Stimulated activated CD4-positive, alpha-beta T cell treated with anti-CD3 and anti-CD28 coated beads, TNF-alpha, amount 100 ng/mL, for 4 hours (primary cell): ENCODE measurements around the gene LYSET.
"Not testable (repeated sequence)": the region's sequence is repeated elsewhere in the genome, so short reads cannot be mapped to it uniquely, and the experiment has no call there.

ENCODE experiments used
- DNase-seq, 3 experiments: peaks; one replicate each; pipeline ENCODE4 v3.0.0-alpha.2; 2020; ENCODE audit warnings: low read depth in 3 of 3

Gene LYSET, protein sequence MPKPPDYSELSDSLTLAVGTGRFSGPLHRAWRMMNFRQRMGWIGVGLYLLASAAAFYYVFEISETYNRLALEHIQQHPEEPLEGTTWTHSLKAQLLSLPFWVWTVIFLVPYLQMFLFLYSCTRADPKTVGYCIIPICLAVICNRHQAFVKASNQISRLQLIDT

DNA sequence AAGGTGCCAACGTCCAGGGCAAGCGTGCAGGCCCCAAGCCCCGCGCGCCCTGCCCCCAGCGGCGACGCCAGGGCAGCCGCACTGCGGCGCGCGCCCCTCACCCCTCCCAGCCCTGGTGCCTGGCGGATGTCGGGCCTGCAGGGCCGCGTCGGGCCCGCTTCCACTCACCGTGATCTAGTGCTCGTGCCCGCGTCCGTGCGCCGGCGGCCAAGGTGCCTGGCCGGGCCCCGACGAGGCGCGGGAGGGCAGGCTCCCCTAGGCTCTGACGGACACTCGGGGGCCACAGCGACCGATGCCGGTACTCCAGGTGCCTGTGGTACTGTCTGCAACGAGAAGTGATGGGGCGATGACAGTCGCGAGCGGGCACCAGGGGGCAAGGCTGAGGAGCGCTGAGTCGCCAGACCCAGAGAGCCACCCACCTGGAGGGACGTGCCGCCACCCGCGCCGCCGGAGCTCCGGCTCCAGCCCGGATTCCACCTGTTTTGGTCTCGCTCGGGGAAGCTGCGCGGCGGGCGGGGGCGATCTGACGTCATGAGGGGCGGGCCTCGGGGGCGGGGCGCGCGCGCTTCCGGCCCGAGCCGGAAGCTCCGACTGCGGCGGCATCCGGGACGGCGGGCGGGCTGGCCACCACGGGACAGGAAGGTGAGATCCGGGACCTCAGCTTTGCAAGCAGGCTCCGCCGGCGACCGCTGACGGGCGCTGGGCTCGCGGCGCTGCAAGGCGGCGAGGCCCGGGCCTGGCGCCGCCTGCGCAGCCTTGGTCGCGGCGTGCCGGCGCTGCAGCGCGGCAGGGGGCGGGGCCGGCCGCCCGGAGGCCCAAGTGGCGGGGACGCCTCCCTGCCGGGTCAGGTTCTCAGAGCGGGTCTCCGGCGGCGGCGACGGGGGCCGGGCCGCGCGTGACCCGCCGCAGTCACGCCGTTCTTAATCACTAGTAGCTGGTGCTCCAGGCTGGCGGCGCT lies at the start of gene LYSET, which contains the start of gene MOAP1:
TSS of gene LYSET (plus strand) at position 927 of the 958 bp plus-strand sequence. CDS start 89 bp downstream, outside the sequence.
TSS of gene MOAP1 (minus strand) at position 507 of the 958 bp plus-strand sequence. CDS start 655 bp downstream, outside the sequence.
- DNase-seq: peak; percentile 76 to 86 (median 80)

DNA sequence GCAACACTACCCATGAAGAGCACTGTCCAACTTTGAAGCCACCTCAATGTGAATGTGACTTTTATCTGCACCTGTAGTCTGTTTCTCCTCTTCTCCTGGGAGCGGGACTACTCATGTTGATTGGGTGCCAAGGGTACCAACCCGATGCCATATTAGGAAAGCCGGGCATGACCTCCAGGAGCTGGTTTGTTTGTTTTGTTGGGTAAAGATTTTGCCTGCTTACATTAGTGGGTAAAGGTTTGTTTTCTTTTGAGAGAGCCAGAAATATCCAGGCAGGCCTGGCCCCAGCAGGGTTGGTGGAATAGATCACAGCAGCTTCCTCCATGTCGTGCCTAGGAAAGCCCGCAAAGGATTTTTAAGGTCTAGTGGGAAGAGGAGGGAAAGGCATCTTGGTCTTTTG lies 49.7 kb upstream of the LYSET start:
- no peak for DNase-seq

DNA sequence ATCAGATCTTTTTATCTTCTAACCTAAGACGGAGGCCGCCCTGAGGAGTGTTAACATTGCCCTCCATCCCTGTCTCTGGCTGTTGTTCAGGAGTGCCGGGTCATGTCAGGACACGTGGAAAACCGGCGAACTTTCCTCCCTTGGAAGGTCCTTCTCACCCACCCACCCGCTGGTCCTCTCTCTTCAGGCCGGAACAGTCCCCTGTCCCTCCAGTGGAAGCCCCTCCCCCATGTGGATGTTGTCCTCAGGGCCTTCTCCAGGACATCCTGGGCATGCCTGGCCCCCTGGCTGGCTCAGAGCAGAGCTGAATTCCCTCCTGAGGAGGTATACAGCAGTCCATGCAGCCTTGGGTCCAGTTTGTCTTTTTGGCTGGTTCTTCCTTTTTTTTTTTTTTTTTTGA lies 49.1 kb upstream of the LYSET start:
- no peak for DNase-seq

DNA sequence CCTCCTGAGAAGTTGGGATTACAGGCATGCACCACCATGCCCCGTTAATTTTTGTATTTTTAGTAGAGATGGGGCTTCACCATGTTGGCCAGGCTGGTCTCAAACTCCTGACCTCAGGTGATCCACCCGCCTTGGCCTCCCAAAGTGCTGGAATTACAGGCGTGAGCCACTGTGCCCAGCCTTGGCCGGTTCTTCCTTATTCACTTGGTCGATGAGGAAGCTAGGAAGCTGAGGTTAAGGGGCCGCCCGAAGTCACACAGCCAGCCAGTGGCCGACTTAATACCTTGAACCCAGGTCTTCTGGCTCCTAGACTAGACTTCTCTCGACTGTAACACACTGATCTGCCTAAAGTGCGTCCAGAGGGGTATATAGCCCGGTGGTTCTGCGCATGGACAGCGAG lies 48.6 kb upstream of the LYSET start:
- DNase-seq: not testable (repeated sequence)

DNA sequence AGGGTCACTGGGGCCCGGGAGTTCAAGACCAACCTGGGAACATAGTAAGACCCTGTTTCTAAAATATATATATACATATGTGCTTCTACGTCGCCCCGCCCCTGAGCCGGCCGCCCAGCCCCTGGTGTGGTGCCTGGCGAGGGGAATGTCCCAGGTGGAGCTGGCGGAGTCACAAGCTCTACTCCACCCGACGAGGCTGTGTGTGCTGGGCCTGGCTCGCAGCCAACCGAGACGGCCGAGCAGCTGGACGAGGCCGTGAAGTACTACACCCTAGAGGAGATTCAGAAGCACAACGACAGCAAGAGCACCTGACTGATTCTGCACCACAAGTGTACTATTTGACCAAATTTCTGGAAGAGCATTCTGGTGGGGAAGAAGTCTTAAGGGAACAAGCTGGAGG lies 47.3 kb upstream of the LYSET start:
- no peak for DNase-seq

DNA sequence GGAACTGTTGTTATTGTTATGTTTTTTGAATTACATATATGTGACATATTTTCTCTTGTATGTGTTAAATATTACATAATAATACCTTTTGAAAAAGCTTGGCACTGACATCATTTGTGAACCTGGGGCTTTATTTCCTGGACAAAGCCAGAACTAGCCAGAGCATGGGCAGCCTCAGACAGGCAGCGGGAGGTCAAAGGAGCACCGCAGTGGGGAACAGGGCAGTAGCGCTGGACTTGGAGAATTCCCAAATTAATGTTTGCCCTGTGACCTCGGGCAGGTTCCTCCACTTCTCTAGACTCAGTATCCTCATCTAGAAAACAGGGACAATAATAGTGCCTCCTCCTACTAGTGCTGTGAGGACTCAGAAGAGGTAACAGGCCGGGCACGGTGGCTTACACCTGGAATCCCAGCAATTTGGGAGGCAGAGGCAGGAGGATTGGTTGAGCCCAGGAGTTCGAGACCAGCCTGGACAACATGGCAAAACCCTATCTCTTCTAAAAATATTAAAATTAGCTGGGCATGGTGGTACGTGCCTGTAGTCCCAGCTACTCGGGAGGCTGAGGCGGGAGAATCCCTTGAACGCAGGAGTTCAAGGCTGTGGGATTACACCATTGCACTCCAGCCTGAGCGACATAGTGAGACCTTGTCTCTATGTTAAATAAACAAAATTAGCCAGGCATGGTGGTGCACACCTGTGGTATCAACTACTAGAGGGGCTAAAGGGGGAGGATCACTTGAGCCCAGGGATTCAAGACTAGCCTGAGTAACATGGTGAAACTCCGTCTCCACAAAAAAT lies 42.1 kb upstream of the LYSET start:
- no peak for DNase-seq

DNA sequence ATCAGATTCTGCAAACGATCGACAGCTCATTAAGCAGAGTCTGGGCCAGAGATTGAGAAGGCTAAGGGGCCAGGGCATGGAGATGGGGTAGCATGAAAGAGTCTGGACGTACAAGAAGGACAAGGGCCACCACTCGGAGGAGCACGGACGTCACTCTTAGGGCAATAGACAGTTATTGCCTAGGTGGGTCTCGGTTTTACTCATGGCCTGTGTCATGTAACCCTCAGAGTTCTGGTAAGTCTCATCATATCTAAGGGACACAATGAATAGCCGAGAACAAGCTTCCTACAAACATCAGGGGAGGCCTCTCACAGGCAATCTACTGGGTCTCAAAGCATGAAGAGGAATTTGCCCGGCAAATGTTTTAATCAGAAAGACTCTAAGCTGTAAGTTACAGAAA lies 39.0 kb upstream of the LYSET start:
- no peak for DNase-seq

DNA sequence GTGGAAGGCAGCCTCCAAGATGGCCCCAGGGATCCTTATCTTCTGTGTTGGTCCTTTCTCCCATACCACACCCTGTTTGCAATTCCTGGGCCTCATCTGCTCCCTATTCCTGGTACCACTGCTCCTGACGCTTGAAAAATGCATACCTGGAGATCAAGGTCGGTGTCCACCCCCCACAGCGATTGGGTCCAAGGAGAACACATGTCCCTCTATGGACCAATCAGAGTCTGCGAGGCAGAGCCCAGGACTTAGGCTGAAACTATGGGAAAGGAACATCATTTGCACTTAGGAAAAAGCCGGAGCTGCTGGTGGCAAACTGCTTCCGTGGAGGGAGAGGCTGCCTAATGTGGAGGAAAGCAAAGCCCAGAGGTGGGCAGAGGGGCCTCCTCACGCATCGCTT lies 36.1 kb upstream of the LYSET start:
- no peak for DNase-seq

DNA sequence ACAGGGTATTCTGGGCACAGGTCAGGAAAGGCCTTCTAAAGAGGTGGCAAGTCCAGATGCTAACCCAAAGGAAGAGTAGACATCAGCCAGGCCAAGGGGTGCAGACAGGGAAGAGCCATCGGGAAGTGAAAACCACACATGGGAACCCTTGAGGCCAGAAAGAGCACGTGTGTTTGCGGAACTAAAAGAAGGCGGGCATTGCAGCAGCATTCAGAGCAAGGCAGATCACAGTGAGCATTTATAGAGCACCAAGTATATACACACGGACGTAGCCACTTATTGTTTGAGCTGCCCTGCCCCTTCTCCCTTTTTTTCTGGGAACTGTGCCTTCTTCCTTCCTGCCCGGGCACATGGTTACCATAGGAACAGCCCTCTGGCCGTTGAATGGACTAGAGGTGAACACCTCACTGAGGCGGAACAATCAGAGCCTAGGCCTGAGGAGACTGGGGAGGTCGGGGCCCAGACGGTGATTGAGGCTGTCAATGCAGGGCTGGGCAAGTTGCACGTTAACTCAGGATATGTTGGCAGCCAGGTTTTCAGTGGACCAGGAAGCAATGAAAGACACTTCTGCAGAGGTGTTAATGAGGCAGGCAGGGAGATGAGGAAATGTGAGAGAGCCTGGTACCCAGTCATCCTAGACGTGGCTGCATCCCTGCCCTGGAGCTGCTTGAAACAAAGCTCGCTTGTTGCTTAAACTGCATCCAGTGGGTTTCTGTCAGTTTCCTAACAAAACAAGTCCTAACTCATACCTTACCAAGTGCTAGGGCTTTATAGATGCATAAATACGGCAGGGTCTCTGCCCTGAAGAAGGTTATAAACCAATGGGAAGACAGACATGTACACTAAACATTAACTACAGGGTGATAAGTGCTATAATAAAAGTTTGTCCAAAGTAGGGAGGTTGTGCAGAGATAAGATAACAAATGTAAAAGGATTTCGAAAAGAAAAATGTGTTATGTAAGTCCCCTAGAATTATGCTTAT lies 34.6 kb upstream of the LYSET start:
- no peak for DNase-seq

DNA sequence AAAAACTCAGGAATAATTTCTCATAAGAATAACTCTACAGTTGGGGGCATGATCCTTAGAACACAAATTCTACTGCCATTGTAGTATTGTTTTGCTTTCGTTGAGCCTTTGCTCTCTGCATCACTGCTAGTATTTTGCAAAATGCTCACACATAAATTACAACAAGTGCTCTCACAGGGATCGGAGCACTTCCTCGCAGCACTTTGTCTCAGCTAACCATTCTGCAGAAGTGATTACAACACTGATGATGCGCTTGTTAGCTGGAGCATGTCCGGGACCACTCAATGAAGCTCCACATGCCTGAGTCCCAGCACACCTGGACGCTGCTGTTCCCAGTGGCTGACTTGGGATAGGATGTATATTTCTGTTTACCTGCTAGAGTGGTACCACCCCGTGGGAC lies 32.0 kb upstream of the LYSET start:
- DNase-seq: no peak

DNA sequence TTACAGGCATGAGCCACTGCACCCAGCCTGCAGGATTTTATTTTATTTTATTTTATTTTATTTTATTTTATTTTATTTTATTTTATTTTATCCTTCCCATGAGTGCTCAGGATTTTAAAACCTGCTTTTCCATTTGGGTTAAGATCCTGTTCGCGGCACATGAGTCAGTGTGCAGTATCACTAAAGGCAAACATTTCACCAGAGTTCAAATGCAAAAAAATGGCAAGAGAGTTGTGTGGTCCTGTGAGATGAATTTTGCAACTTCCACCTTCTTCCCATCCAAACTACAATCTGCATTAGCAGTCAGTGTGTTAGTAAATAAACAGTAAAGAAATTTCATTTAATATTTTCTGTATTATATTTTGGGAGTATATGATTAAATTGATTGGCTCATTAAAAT lies 29.4 kb upstream of the LYSET start:
- DNase-seq: no peak

DNA sequence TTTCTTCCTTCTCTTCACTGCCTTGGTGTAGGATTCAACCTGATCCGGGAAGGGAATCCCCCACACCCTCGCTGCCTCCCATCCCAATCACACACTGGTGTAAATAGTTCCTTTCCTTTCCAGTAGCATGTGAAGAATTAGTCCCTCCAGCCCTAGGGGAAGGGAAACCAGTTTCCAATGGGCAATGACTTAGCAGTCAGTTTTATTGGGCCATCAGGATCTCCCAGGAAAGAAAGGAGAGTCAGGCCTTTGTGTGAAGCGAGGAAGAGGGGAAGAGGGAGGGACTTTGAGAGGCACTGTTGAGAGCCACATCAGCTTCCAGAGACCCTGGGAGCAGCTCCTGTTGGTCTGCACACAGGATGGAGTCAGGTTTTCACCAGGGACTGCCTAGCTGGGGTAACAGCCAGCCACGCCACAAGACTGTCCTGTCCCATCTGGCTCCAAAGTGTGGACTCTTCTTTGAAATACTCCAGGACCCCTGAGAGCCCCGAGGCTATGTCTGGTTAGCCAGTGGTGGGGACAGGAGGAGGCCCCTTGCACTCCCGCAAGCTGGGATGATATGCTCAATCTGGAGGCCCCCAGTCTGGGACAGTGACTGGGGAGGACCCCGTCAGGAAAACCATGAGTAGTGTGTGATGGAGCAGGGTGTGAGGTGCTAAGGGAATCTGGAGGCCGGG lies 28.3 kb upstream of the LYSET start:
- no peak for DNase-seq

DNA sequence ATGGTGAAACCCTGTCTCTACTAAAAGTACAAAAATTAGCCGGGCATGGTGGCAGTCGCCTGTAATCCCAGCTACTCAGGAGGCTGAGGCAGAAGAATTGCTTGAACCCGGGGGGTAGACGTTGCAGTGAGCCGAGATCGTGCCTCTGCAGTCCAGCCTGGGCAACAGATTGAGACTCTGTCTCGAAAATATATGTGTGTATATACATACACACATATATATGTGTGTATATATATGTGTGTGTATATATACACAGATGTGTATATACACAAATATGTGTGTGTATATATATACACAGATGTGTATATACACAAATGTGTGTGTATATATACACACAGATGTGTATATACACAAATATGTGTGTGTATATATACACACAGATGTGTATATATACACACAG lies 26.8 kb upstream of the LYSET start:
- DNase-seq: not testable (repeated sequence)

DNA sequence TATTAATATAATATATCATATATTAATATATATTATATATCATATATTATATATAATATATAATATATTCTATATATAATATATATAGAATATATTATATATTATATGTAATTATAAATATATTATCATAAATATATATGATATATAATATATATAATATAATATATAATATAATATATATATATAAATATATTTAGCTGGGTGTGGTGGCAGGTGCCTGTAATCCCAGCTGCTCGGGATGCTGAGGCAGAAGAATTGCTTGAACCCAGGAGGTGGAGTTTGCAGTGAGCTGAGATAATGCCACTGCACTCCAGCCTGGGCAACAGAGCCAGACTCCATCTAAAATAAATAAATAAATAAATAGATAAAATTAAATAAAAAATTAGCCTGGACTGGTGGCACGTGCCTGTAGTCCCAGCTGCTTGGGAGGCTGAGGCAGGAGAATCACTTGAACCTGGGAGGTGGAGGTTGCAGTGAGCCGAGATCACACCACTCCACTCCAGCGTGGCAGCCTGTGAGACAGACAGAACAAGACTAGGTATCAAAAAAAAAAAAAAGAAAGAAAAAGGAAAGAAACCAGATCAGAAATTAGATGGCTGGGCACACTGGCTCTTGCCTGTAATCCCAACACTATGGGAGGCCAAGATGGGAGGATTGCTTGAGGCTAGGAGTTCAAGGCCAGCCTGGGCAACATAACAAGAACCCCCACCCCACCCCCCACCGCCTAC lies 25.3 kb upstream of the LYSET start:
- not testable (repeated sequence) for DNase-seq

DNA sequence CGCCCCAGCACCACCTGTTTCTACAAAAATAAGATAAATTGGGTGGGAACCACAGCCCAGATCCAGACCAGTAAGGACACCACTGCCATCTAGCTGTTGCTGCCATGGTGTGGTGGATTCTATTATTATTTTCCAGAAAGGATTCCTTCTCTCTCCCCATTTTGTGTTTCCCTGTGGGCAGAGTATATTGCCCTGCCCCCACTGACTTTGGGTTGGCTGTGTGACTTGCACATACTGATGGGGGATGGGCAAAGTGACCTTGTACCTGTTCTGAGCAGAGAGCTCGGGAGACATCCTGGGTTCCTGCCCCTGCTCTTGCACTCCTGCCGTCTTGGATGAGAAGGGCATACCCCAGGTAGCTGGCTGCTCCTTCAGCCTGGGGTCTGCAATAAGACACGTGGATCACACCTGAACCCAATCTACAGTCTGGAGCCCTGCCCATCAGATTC lies 24.7 kb upstream of the LYSET start:
- DNase-seq: no peak

DNA sequence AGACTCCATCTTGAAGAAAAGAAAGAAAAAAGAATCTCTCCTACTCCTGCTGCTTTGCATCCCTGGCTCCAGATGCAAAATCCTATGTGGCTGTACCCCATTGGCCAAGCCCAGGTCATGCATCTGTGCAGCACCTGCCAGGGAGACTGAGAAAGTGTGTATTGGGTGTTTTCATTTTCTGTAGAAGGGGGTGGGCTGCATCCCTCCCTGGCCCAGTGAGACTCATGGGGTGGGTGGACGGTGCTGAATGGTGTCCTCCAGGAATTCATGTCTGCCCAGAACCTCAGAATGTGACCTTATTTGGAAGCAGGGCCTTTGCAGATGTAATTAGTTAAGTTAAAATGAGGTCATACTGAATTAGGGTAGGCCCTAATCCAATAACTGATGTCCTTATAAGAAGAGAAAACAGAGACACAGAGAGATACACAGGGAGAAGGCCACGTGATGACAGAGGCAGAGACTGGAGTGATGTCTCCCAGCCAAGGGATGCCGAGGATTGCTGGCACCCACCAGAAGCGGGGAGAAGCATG lies 23.6 kb upstream of the LYSET start:
- no peak for DNase-seq

DNA sequence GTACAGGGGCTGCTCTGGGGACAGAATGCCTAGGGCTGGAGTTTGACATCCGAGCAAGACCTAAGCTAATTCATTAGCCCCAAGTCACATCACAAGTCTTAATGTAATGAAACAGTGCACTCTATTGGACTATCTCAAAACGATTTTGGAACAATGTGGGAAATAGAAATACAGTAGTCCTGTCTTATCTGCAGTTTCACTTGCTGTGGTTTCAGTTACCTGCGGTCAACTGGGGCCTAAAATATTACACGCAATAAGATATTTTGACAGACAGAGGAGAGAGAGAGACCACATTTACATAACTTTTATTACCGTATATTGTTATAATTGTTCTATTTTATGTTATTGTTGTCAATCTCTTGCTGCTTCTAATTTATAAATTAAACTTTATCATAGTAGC lies 21.6 kb upstream of the LYSET start:
- no peak for DNase-seq

DNA sequence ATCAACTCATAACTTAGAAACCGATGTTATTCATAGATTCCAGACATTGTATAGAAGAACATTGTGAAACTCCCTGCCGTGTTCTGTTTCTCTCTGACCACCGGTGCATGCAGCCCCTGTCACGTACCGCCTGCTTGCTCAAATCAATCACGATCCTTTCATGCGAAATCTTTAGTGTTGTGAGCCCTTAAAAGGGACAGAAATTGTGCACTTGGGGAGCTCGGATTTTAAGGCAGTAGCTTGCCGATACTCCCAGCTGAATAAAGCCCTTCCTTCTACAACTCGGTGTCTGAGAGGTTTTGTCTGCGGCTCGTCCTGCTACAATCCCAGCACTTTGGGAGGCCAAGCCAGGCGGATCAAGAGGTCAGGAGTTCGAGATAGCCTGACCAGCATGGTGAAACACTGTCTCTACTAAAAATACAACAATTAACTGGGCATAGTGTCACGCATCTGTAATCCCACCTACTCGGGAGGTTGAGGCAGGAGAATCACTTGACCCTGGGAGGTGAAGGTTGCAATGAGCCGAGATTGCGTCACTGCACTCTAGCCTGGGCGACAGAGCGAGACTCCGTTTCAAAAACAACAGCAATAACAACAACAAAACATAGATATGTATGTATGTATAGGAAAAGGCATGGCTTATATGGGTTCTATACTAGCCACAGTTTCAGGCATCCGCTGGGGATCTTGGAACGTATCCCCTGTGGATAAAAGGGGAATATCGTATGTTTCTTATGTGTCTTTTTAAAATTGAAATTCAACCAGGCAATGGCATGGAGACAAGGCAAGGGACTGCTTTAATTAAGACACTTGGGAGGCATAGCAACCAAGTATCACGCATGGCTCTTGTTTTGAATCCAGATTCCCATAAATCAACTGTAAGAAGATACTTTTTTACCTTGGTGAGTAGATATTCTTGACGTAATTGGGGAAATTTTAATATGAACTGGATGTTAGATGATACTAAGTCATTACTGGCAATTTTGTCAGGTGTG lies 19.5 kb upstream of the LYSET start:
- not testable (repeated sequence) for DNase-seq
